GM12892 (cell line): ENCODE results near the gene FOXL1.

Source experiments
- POLR2A ChIP-seq: IDR thresholded peaks from 2 replicates; pipeline ENCODE4 v1.6.1; 2011; ENCODE audit warnings: low read depth, low read length, control low read depth
- TAF1 ChIP-seq: IDR thresholded peaks from 2 replicates; pipeline ENCODE4 v1.6.1; 2011; ENCODE audit warnings: low read depth, mild to moderate bottlenecking, control low read depth, low read length, borderline replicate concordance

GRCh38 chr16:86605950-86606349 lies 27.6 kb downstream of the FOXL1 start:
- TF ChIP-seq TAF1: no peak
- TF ChIP-seq POLR2A: no peak
